HUES6 (cell line): ENCODE results near the gene GABRR1.
"Not testable (repeated sequence)": the region's sequence is repeated elsewhere in the genome, so short reads cannot be mapped to it uniquely, and the experiment has no call there.

Experiments
- H3K27ac ChIP-seq: 2 replicates; pipeline ENCODE4 v1.7.0; 2013; ENCODE audit warnings: low read depth, mild to moderate bottlenecking, low read length, inconsistent platforms
- H3K27me3 ChIP-seq: 2 replicates; pipeline ENCODE4 v1.6.1; 2013; ENCODE audit warnings: low read length; ENCODE audit not compliant: control insufficient read depth, insufficient read depth
- H3K36me3 ChIP-seq: 2 replicates; pipeline ENCODE4 v1.6.1; 2013; ENCODE audit warnings: low read length; ENCODE audit not compliant: control insufficient read depth, insufficient read depth
- H3K4me1 ChIP-seq: 2 replicates; pipeline ENCODE4 v1.6.1; 2013; ENCODE audit warnings: low read length; ENCODE audit not compliant: control insufficient read depth, insufficient read depth
- H3K4me3 ChIP-seq: 2 replicates; pipeline ENCODE4 v1.5.1; 2013; ENCODE audit warnings: low read depth, low read length
- H3K9ac ChIP-seq: one replicate; pipeline ENCODE4 v1.6.1; 2013; ENCODE audit warnings: mild to moderate bottlenecking, low read length
- H3K9me3 ChIP-seq: 2 replicates; pipeline ENCODE4 v1.6.1; 2013; ENCODE audit warnings: low read depth, low read length; ENCODE audit not compliant: control insufficient read depth, insufficient read depth

GABRR1 gene

DNA sequence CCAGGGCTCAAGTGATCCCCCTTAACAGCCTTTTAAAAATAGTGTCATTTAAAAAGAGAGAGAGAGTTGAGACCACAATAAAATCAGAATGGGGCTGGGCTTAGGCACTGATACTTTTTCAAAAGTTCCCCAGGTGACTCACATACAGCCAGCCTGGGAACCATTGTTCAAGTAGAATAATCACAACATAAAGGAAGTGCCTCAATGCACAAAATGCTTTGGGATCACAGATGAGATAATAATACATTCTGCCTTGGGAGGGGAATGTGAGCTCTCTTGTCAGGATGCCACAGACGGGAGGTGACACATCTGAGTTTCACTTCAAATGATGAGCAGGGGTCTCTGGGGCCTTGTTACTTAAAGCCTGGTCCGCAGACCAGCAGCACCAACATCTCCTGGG is 34.0 kb upstream of the GABRR1 start:
- no peaks in the 10 kb centered on the region for H3K36me3 ChIP-seq
- H3K4me3 ChIP-seq: no peak overlapping the region
- no peak overlapping the region for H3K9ac ChIP-seq
- no peak overlapping the region for H3K27ac ChIP-seq
- no peaks in the 10 kb centered on the region for H3K27me3 ChIP-seq
- no peaks in the 10 kb centered on the region for H3K4me1 ChIP-seq
- no peaks in the 10 kb centered on the region for H3K9me3 ChIP-seq

- no peaks in the 10 kb centered on the region for H3K27me3 ChIP-seq
- H3K9ac ChIP-seq: no peak overlapping the region
- H3K9me3 ChIP-seq: no peaks in the 10 kb centered on the region
- no peaks in the 10 kb centered on the region for H3K36me3 ChIP-seq
- no peak overlapping the region for H3K4me3 ChIP-seq
- H3K4me1 ChIP-seq: no peaks in the 10 kb centered on the region
- H3K27ac ChIP-seq: no peak overlapping the region
These were observed 33.1 kb upstream of the GABRR1 start for GRCh38 chr6:89250239-89250638.

DNA sequence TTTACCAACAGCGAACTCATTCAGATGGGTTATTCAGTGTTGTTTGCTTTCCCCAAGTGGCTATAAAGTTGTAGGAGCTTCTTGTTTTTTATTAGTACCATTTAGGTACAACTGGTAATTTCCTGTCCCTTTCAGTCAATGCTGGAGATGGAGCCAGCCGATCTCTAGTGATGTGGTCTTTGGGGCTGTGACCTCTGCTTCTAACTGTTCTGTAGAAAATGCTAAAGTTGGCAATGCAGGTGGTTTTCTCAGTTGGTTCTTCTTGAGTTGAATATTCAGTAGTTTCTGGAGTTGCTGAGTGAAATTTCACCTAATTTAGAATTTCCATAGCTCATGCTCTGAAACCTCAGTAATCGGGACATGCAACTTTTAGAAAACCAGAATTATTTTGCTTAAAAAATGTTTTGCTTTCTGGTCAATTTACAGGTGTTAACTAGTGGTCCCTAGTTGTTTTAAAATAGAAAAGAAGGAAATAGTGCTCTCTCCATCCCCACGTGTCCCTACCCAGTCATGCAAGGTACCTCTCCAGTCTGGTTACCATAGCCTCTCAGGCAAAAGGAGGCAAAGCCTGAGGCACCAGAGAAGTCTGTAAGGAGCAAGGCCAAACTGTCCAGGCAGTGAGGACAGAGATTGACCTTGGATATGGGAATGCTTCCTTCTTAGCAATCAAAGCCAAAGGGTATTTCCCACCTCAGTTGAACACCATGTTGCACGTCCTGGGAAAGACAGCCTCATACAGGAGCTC is 27.3 kb upstream of the GABRR1 start:
- Histone ChIP-seq H3K9me3 (no peaks in the 10 kb centered on the region), H3K4me1 (peaks cover 22% of the 10 kb centered on the region), H3K36me3 (no peaks in the 10 kb centered on the region), H3K27me3 (no peaks in the 10 kb centered on the region), H3K27ac (no peak overlapping the region), H3K4me3 (no peak overlapping the region), H3K9ac (no peak overlapping the region)

DNA sequence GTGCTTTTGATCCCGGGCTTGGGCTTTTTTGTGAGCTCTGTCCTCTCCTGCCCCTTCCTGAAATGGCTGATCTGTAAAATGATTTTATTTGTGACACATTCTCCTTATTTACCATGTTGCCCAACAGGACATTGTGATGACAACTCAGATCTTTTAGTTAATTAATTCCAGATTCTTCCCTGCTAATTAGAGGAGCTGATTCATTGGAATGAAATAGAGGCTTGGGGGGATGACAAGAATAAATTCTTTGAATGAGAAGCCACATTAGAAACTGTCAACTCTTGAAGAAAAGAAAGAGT is 26.1 kb upstream of the GABRR1 start:
- H3K36me3 ChIP-seq: no peaks in the 10 kb centered on the region
- no peaks in the 10 kb centered on the region for H3K27me3 ChIP-seq
- H3K4me3 ChIP-seq: no peak overlapping the region
- no peak overlapping the region for H3K9ac ChIP-seq
- H3K9me3 ChIP-seq: no peaks in the 10 kb centered on the region
- H3K4me1 ChIP-seq: peaks cover 22% of the 10 kb centered on the region
- H3K27ac ChIP-seq: no peak overlapping the region

DNA sequence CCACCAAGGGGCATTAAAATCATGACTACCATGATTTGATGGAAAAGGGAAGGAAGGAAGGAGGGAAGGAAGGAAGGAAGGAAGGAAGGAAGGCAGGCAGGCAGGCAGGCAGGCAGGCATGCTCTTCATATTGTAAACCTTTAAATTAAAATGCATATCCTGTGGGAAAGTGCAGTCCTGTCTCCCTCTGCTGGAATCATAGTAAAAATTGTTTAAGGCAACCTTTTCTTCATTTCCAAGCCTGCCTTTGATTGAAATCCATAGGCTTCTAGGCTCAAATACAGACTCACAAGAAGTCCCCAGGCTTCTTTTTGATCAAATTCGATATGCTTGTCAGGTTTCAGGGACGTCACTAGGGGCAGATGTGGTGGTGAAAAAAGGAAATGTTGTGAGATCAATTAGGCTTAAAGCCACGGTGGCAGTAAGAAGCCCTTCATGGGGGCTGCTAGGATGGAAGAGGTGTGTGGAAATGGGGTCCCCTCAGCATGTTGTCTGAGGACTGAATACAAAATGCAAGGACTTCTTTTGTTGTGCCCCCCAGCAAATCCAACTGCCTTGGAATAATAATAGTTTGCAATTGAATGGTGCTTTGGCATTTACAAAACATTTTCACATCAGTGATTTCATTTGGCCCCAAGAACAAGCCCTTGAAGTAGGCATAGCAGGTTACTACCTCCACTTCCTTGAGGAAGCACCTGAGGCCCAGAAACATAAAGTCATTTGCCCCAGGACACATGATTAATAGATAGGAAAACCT is 25.6 kb upstream of the GABRR1 start:
- no peak overlapping the region for H3K4me3 ChIP-seq
- no peaks in the 10 kb centered on the region for H3K36me3 ChIP-seq
- H3K27ac ChIP-seq: no peak overlapping the region
- H3K4me1 ChIP-seq: peaks cover 22% of the 10 kb centered on the region
- H3K9ac ChIP-seq: no peak overlapping the region
- no peaks in the 10 kb centered on the region for H3K27me3 ChIP-seq
- no peaks in the 10 kb centered on the region for H3K9me3 ChIP-seq

DNA sequence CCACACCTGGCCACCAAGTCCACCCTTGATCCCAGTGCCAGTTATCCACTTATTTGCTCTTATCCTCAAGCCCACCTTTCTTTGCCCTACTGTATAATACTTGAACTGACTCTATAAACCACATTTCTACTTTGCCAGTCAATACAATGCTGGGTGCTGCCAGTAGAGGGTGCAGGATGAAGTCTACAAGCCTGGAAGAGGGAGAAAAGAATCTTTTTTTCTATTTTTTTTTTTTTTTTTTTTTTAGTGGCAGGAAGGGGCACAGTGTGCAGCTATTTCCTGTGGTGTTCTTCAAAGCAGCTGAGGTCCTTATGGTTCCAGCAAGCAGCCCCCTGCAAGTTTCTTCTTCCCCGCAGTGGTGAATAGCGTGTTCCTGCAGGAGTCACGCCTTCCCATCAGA is 22.2 kb upstream of the GABRR1 start:
- H3K4me1 ChIP-seq: peaks cover 22% of the 10 kb centered on the region
- H3K9ac ChIP-seq: no peak overlapping the region
- H3K4me3 ChIP-seq: no peak overlapping the region
- H3K27me3 ChIP-seq: no peaks in the 10 kb centered on the region
- no peaks in the 10 kb centered on the region for H3K36me3 ChIP-seq
- H3K27ac ChIP-seq: no peak overlapping the region
- H3K9me3 ChIP-seq: peaks cover 10% of the 10 kb centered on the region; the same call in 1 of the 2 replicates

- H3K9me3 ChIP-seq: peaks cover 10% of the 10 kb centered on the region; the same call in 1 of the 2 replicates
- no peaks in the 10 kb centered on the region for H3K36me3 ChIP-seq
- no peak overlapping the region for H3K9ac ChIP-seq
- H3K4me3 ChIP-seq: no peak overlapping the region
- no peak overlapping the region for H3K27ac ChIP-seq
- H3K27me3 ChIP-seq: no peaks in the 10 kb centered on the region
- peaks cover 1% of the 10 kb centered on the region for H3K4me1 ChIP-seq
These were observed 20.0 kb upstream of the GABRR1 start for GRCh38 chr6:89237158-89237557.

GRCh38 chr6:89233605-89234004 is 16.4 kb upstream of the GABRR1 start:
- not testable (repeated sequence) for H3K27me3 ChIP-seq, H3K9ac ChIP-seq, H3K4me1 ChIP-seq, H3K27ac ChIP-seq, H3K4me3 ChIP-seq, H3K36me3 ChIP-seq
- H3K9me3 ChIP-seq: peaks cover 13% of the 10 kb centered on the region; the same call in 1 of the 2 replicates

DNA sequence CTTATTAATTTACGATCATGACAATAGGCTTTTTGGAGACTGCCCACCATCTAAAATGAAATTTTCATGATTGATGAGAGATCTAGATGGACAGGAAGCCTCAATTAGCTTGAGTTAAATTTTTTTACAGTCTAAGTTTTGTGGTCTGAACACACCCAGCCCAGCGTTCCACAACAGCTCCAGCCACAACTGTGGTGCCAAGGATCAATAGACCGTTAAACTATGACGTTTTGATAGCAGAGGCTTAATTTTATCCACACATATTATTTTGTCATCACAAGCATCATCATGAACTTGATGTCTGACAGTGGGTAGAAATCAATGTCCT is 5.5 kb upstream of the GABRR1 start:
- no peak overlapping the region for H3K27ac ChIP-seq
- H3K4me1 ChIP-seq: peaks cover under 1% of the 10 kb centered on the region
- H3K4me3 ChIP-seq: no peak overlapping the region
- H3K36me3 ChIP-seq: no peaks in the 10 kb centered on the region
- H3K9ac ChIP-seq: no peak overlapping the region
- H3K9me3 ChIP-seq: peaks cover 4% of the 10 kb centered on the region; the same call in 1 of the 2 replicates
- no peaks in the 10 kb centered on the region for H3K27me3 ChIP-seq

GRCh38 chr6:89221971-89222711 is 5.0 kb upstream of the GABRR1 start:
- Histone ChIP-seq H3K9me3 (peaks cover 4% of the 10 kb centered on the region; the same call in 1 of the 2 replicates), H3K4me3 (no peak overlapping the region)

DNA sequence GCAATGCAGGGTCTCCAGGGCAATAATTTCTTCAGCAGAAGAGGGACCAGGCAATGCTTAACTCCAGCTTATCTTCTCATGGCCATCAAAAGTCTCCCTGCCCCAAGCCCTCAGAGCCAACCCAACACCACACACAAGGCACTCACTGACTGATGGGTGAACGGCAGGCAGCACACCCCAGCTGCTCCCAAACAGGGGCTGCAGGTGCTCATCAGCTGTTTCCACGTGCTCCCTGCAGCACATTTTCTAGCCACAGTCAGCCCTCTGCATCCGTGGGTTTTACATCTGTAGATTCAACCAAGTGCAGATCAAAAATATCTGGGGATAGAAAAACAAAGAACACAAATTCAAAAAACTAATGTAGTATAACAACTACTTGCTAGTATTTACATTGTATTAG is 4.0 kb upstream of the GABRR1 start:
- no peaks in the 10 kb centered on the region for H3K36me3 ChIP-seq
- H3K27me3 ChIP-seq: no peaks in the 10 kb centered on the region
- peaks cover 8% of the 10 kb centered on the region for H3K4me1 ChIP-seq
- no peak overlapping the region for H3K4me3 ChIP-seq
- no peak overlapping the region for H3K9ac ChIP-seq
- H3K9me3 ChIP-seq: peaks cover 4% of the 10 kb centered on the region; the same call in 1 of the 2 replicates
- H3K27ac ChIP-seq: no peak overlapping the region

More at GRCh38 chr6:89221971-89222711, 5.0 kb upstream of the GABRR1 start:
- H3K27ac ChIP-seq: no peak overlapping the region
- no peaks in the 10 kb centered on the region for H3K36me3 ChIP-seq
- H3K9ac ChIP-seq: no peak overlapping the region
- H3K27me3 ChIP-seq: no peaks in the 10 kb centered on the region
- peaks cover 5% of the 10 kb centered on the region for H3K4me1 ChIP-seq
